ENCODE results near the gene ENO2.

- TF ChIP-seq, protein P1, sequence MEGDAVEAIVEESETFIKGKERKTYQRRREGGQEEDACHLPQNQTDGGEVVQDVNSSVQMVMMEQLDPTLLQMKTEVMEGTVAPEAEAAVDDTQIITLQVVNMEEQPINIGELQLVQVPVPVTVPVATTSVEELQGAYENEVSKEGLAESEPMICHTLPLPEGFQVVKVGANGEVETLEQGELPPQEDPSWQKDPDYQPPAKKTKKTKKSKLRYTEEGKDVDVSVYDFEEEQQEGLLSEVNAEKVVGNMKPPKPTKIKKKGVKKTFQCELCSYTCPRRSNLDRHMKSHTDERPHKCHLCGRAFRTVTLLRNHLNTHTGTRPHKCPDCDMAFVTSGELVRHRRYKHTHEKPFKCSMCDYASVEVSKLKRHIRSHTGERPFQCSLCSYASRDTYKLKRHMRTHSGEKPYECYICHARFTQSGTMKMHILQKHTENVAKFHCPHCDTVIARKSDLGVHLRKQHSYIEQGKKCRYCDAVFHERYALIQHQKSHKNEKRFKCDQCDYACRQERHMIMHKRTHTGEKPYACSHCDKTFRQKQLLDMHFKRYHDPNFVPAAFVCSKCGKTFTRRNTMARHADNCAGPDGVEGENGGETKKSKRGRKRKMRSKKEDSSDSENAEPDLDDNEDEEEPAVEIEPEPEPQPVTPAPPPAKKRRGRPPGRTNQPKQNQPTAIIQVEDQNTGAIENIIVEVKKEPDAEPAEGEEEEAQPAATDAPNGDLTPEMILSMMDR (IDR thresholded peaks at IDR 0.05) = peak in 3 of 6 experiments; percentile 54 to 58 (median 56)
- TF ChIP-seq POLR2A (IDR thresholded peaks at IDR 0.05) = peak; percentile 98
Observed at GRCh38 chr12:6963016-6963731, 48.8 kb downstream of the ENO2 start.
